Measurements from ENCODE around the gene PTPRA. TPM values are rescaled to one million over a fixed set of nuclear protein-coding genes. Genes with fewer than 3 reads are reported as not detected.

PTPRA gene
- total and polyA plus RNA-seq, 2 of the 13 experiments (the other 11 are each of a cell fraction or from before 2014, with no cell fraction given): 47.2 to 127 TPM

DNA sequence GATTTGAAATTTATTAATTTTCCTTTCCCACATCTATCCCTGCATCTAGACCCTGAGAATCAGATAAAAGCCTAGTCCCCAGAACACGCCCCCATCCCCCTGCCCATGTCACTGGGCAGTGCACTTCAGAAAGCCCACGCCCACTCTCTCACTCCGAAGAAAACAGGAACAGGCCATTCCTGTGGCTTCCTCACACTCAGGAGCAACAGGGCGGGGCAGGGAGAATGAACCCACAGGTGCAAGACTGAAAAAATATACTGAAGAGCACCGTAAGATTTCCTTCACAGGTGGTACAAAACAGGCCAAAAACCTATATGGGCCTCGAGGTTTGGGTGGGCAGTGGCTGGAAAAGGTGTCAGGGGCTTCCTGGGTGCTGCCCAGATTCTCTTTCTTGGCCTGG, 201.5 kb downstream of the PTPRA start:
- Histone ChIP-seq H3K79me2 (ENCODE audit: insufficient read depth, low read length) (no peaks in the 10 kb centered on the region), H3K9ac (ENCODE audit: insufficient read depth, low read depth, low read length) (no peak overlapping the region), H2AFZ (ENCODE audit: low read length) (no peak overlapping the region), H3K36me3 (replicated peaks in 1 of 2; ENCODE audit: control insufficient read depth in 1 of 2, insufficient read depth in 2 of 2, low read length in 2 of 2) (no peaks in the 10 kb centered on the region), H3K4me3 (replicated peaks in 1 of 3; ENCODE audit: insufficient read depth in 1 of 3, low read depth in 2 of 3, low read length in 3 of 3) (no peak overlapping the region), H3K4me1 (ENCODE audit: insufficient read depth, low read length) (peaks cover 59% of the 10 kb centered on the region), H3K4me2 (ENCODE audit: low read depth, low read length) (no peak overlapping the region), H3K27me3 (ENCODE audit: control insufficient read depth in 1 of 2, insufficient read depth in 2 of 2, low read length in 2 of 2) (peaks cover 0 to 13% of the 10 kb centered on the region in 2 experiments; a peak in 2 of 5 replicates), H3K27ac (ENCODE audit: extremely low read length, insufficient read depth, low read length) (no peak overlapping the region), H4K20me1 (ENCODE audit: insufficient read depth, low read length) (no peaks in the 10 kb centered on the region), H3K9me3 (ENCODE audit: low read length) (no peaks in the 10 kb centered on the region)
- POLR2A ChIA-PET: no interaction called here
- CTCF ChIA-PET (ENCODE audit: low intra/inter-chr PET ratio, low total read pairs): interaction anchor here (4.5 kb wide), 1 partner anchor 22 kb away, joined by 61 read pairs; no protein-coding TSS in a partner anchor
- in situ Hi-C loops (cut with HindIII; ENCODE audit: extremely low pct_ligation_motif_present, low pct_unique_long_range_greater_than_20kb) (no loop called here), intact Hi-C loops (cut with micrococcal nuclease; ENCODE audit: unreplicated experiment) (loop anchor here (5.0 kb wide), 1 partner anchor 42 kb away; no protein-coding TSS in a partner anchor)
- WGBS (ENCODE audit: low lambda C conversion rate): 13% methylated on average over 6 of the region's 6 CpGs
- DNase-seq (ENCODE audit: low spot score) (no peak), ATAC-seq (no peak), FAIRE-seq (no peak)
- no TSS peak for BruUV-seq (replicated peaks)
- TF ChIP-seq ZNF546 (CRISPR knock-in tag; conservative IDR thresholded peaks at IDR 0.05) (no peak), ISL2 (CRISPR knock-in tag; IDR thresholded peaks at IDR 0.05) (no peak), NFE2 (CRISPR knock-in tag; IDR thresholded peaks at IDR 0.05) (no peak), ZSCAN20 (CRISPR knock-in tag; IDR thresholded peaks at IDR 0.05; ENCODE audit: borderline replicate concordance) (no peak), IKZF4 (CRISPR knock-in tag; IDR thresholded peaks at IDR 0.05; ENCODE audit: borderline replicate concordance, low read depth, not compliant biosample characterization) (no peak), ZNF232 (CRISPR knock-in tag; IDR thresholded peaks at IDR 0.05; ENCODE audit: borderline replicate concordance) (no peak), THAP8 (CRISPR knock-in tag; IDR thresholded peaks at IDR 0.05; ENCODE audit: borderline replicate concordance) (no peak), ZNF878 (CRISPR knock-in tag; IDR thresholded peaks at IDR 0.05) (no peak), ZNF768 (CRISPR knock-in tag; IDR thresholded peaks at IDR 0.05) (no peak), ZNF782 (CRISPR knock-in tag; IDR thresholded peaks at IDR 0.05; ENCODE audit: borderline replicate concordance) (no peak), MAZ (IDR thresholded peaks at IDR 0.05; ENCODE audit: borderline replicate concordance, low read depth, low read length) (no peak), MAZ (CRISPR knock-in tag; IDR thresholded peaks at IDR 0.05; ENCODE audit: low read depth) (no peak), NCOA1 (CRISPR knock-in tag; IDR thresholded peaks at IDR 0.05) (no peak), ZBTB7B (CRISPR knock-in tag; IDR thresholded peaks at IDR 0.05) (no peak), ZNF607 (CRISPR knock-in tag; IDR thresholded peaks at IDR 0.05; ENCODE audit: borderline replicate concordance) (no peak)
